ENCODE measurements around the gene PLXNB2.

Gene PLXNB2

GRCh38 chr22:50312371-50312770 lies 4.9 kb upstream of the PLXNB2 start:
- no peak for DNase-seq (ENCODE audit: low spot score)

- no peak for DNase-seq (ENCODE audit: low spot score)
Measured at GRCh38 chr22:50311606-50312351, 4.3 kb upstream of the PLXNB2 start.

GRCh38 chr22:50310949-50311444 lies 3.6 kb upstream of the PLXNB2 start:
- no peak for DNase-seq (ENCODE audit: low spot score)

- no peak for DNase-seq (ENCODE audit: low spot score)
Measured at GRCh38 chr22:50310031-50310722, 2.7 kb upstream of the PLXNB2 start.

GRCh38 chr22:50309601-50309991 lies 2.1 kb upstream of the PLXNB2 start:
- no peak for DNase-seq (ENCODE audit: low spot score)

GRCh38 chr22:50308986-50309600 lies 1.6 kb upstream of the PLXNB2 start:
- no peak for DNase-seq (ENCODE audit: low spot score)

GRCh38 chr22:50308597-50308935 lies 1.1 kb upstream of the PLXNB2 start:
- DNase-seq (ENCODE audit: low spot score): no peak

GRCh38 chr22:50307890-50308596 lies 597 bp upstream of the PLXNB2 start:
- no peak for DNase-seq (ENCODE audit: low spot score)

- DNase-seq (ENCODE audit: low spot score): no peak
Measured at GRCh38 chr22:50305923-50306566, 1.4 kb downstream of the PLXNB2 start.

GRCh38 chr22:50305393-50305922 lies 2.0 kb downstream of the PLXNB2 start:
- no peak for DNase-seq (ENCODE audit: low spot score)

GRCh38 chr22:50304528-50305392 lies 2.7 kb downstream of the PLXNB2 start:
- DNase-seq (ENCODE audit: low spot score): no peak

GRCh38 chr22:50303848-50304527 lies 3.5 kb downstream of the PLXNB2 start:
- DNase-seq (ENCODE audit: low spot score): no peak

- no peak for DNase-seq (ENCODE audit: low spot score)
Measured at GRCh38 chr22:50303515-50303847, 4.0 kb downstream of the PLXNB2 start.

- no peak for DNase-seq (ENCODE audit: low spot score)
Measured at GRCh38 chr22:50302564-50302963, 4.9 kb downstream of the PLXNB2 start.

GRCh38 chr22:50302041-50302541 lies 5.4 kb downstream of the PLXNB2 start:
- DNase-seq (ENCODE audit: low spot score): no peak

- no peak for DNase-seq (ENCODE audit: low spot score)
Measured at GRCh38 chr22:50301581-50301991, 5.9 kb downstream of the PLXNB2 start.

GRCh38 chr22:50300620-50301257 lies 6.7 kb downstream of the PLXNB2 start:
- DNase-seq (ENCODE audit: low spot score): no peak

GRCh38 chr22:50299785-50300619 lies 7.4 kb downstream of the PLXNB2 start:
- no peak for DNase-seq (ENCODE audit: low spot score)
